Stimulated activated CD8-positive, alpha-beta memory T cell treated with anti-CD3 and anti-CD28 coated beads, Interleukin-4, amount 100 ng/mL, for 4 hours (primary cell): Measurements from ENCODE around the gene ATP4A.
"Not testable (repeated sequence)": the region's sequence is repeated elsewhere in the genome, so short reads cannot be mapped to it uniquely, and the experiment has no call there.

Experiments
- DNase-seq, 2 donors: peaks; one replicate each; pipeline ENCODE4 v3.0.0-alpha.2; 2020; ENCODE audit warnings: low read depth in 2 of 2, low spot score in 1 of 2

Gene ATP4A

GRCh38 chr19:35563207-35563829 lies at the start of gene ATP4A:
ATP4A (minus strand) TSS chr19:35563658; CDS start chr19:35563629, 29 bp downstream.
- DNase-seq, result no peak

GRCh38 chr19:35612559-35613321 lies 49.3 kb upstream of the ATP4A start, which contains the start of gene HAUS5:
HAUS5 (plus strand) TSS chr19:35612735; CDS start chr19:35612795, 60 bp downstream.
- peak; percentile 87 to 94 for DNase-seq

GRCh38 chr19:35612224-35612558 lies 48.7 kb upstream of the ATP4A start:
- DNase-seq, result no peak

- DNase-seq, result no peak
Measured at GRCh38 chr19:35609851-35610353, 46.4 kb upstream of the ATP4A start.

GRCh38 chr19:35608251-35608650 lies 44.8 kb upstream of the ATP4A start:
- DNase-seq, result no peak

GRCh38 chr19:35607661-35608060 lies 44.2 kb upstream of the ATP4A start:
- DNase-seq, result no peak

GRCh38 chr19:35607170-35607569 lies 43.7 kb upstream of the ATP4A start:
- not testable (repeated sequence) for DNase-seq

GRCh38 chr19:35604436-35604835 lies 41.0 kb upstream of the ATP4A start:
- DNase-seq, result not testable (repeated sequence)

- no peak for DNase-seq
Measured at GRCh38 chr19:35601971-35602370, 38.5 kb upstream of the ATP4A start.

- DNase-seq, result no peak
Measured at GRCh38 chr19:35596366-35596999, 33.0 kb upstream of the ATP4A start.

GRCh38 chr19:35595928-35596327 lies 32.5 kb upstream of the ATP4A start:
- no peak for DNase-seq

GRCh38 chr19:35595026-35595425 lies 31.6 kb upstream of the ATP4A start:
- not testable (repeated sequence) for DNase-seq

GRCh38 chr19:35592226-35592625 lies 28.8 kb upstream of the ATP4A start:
- no peak for DNase-seq

GRCh38 chr19:35590875-35591274 lies 27.4 kb upstream of the ATP4A start:
- no peak for DNase-seq

GRCh38 chr19:35587321-35587720 lies 23.9 kb upstream of the ATP4A start:
- no peak for DNase-seq

- DNase-seq, result no peak
Measured at GRCh38 chr19:35585848-35586247, 22.4 kb upstream of the ATP4A start, which contains the start of gene PMIS2. PMIS2 (plus strand) TSS chr19:35586173; CDS start chr19:35586260, 87 bp downstream.

- DNase-seq, result no peak
Measured at GRCh38 chr19:35582760-35583159, 19.3 kb upstream of the ATP4A start.

GRCh38 chr19:35578707-35579106 lies 15.2 kb upstream of the ATP4A start:
- DNase-seq, result no peak

GRCh38 chr19:35577918-35578317 lies 14.5 kb upstream of the ATP4A start:
- no peak for DNase-seq

GRCh38 chr19:35571406-35571965 lies 8.0 kb upstream of the ATP4A start:
- no peak for DNase-seq

GRCh38 chr19:35569281-35569781 lies 5.9 kb upstream of the ATP4A start:
- DNase-seq, result no peak
